ENCODE measurements around the gene VASP.

GRCh38 chr19:45467115-45467455 is 40.2 kb upstream of the VASP start:
- TF ChIP-seq POLR2AphosphoS5 (IDR thresholded peaks at IDR 0.05; ENCODE audit: low read depth, low read length) (no peak), SIN3A (IDR thresholded peaks at IDR 0.05; ENCODE audit: borderline replicate concordance, insufficient read depth, low read length) (no peak), TAF1 (IDR thresholded peaks at IDR 0.05; ENCODE audit: borderline replicate concordance, insufficient read depth, low read length) (no peak)
